AG10803 (cell line): Measurements from ENCODE around the gene FTO.
A peak's percentile ranks its signal among the peaks of the same experiment; 100 is the strongest.

Experiments
- DNase-seq: peaks from one replicate; pipeline ENCODE4 v3.0.0; 2010; ENCODE audit warnings: low read depth
- H3K4me3 ChIP-seq: 2 replicates; pipeline ENCODE4 v1.5.1; 2011; ENCODE audit warnings: mild to moderate bottlenecking, low read length, control low read depth
- TF ChIP-seq, protein P1 (sequence below): conservative IDR thresholded peaks from 2 replicates; pipeline ENCODE4 v1.5.1; 2011; ENCODE audit warnings: mild to moderate bottlenecking, low read length, control low read depth, inconsistent platforms

The FTO gene

DNA sequence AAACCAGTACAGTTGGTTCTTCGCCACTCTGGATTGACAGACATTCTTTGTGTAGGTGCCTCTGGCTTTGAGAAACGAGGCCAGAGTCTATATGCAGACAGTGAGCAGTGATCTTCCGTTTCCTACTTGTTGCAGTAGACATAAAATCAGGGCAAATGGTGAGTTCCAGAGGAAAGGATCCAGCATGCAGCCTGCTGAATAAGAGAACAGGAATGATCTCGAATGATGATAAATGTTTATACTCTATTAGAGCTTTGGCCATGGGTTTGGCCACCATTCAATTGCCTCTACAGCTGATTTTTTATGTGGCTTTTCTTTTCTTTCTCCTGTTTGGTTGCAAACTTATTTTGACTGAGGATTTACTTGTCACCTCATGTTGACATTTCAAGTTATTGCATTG lies 295.9 kb downstream of the FTO start:
- TF ChIP-seq, protein P1, sequence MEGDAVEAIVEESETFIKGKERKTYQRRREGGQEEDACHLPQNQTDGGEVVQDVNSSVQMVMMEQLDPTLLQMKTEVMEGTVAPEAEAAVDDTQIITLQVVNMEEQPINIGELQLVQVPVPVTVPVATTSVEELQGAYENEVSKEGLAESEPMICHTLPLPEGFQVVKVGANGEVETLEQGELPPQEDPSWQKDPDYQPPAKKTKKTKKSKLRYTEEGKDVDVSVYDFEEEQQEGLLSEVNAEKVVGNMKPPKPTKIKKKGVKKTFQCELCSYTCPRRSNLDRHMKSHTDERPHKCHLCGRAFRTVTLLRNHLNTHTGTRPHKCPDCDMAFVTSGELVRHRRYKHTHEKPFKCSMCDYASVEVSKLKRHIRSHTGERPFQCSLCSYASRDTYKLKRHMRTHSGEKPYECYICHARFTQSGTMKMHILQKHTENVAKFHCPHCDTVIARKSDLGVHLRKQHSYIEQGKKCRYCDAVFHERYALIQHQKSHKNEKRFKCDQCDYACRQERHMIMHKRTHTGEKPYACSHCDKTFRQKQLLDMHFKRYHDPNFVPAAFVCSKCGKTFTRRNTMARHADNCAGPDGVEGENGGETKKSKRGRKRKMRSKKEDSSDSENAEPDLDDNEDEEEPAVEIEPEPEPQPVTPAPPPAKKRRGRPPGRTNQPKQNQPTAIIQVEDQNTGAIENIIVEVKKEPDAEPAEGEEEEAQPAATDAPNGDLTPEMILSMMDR, result no peak
- H3K4me3 ChIP-seq, result no peak overlapping the region
- peak; percentile 24 for DNase-seq

DNA sequence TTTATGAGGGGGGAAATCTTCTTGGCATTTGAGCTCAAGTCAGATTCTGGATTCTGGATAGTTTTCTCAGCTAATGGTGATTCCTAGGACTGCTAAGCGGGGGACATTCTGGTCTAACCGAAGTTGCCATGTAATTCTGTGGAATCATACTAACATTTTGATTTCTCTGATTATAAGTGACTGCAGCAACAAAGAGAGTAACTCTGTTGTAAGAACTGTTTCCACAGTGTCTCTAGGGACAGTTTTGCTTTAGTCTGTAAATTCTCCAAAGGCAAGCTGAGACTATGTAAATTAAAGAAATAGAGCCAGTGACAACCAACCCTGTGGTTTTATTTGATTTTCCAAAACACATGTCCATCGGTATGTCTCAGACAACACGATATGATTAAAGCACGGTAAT lies 296.4 kb downstream of the FTO start:
- DNase-seq, result no peak
- TF ChIP-seq, protein P1, result no peak
- no peak overlapping the region for H3K4me3 ChIP-seq

DNA sequence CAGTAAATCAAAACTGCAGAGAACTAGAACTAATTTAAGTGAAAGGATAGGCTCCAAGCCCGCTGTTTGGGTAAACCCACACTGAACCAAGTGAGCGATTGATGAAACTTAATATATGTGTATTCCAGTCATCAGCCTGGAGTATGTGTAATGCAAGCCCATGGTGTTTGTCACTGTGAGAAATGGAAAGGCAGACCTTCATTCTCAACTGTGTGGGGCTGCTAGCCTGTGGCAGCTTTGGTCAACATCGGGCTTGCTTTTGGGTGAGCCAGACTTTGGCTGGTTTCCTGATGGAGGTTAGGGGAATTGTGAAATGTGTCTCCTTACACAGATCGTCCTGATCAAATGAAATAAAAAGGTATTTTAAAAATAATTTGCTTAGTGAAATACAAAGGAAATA lies 302.7 kb downstream of the FTO start:
- TF ChIP-seq, protein P1, result no peak
- H3K4me3 ChIP-seq, result no peak overlapping the region

DNA sequence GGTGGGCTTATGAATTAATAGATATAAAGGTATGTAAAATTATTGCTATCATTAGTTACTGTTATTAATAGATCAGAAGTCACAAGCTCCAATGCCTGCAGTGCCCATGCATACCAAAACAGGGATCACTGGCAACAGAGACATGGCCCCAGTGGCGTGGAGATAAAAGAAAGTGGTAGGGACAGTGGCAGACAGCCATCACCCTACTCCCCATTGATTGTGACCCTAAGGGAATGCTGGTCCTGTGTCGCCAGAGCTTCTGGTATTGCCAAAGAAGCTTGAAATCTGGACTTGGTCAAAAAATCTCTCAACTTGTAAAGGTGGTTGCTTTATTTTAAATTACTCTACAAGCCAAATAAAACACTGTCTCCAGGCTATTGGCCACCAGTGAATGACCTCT lies 303.5 kb downstream of the FTO start:
- H3K4me3 ChIP-seq, result no peak overlapping the region
- TF ChIP-seq, protein P1, result no peak
- no peak for DNase-seq

More for the DNA sequence above, 302.7 kb downstream of the FTO start:
- no peak for DNase-seq

DNA sequence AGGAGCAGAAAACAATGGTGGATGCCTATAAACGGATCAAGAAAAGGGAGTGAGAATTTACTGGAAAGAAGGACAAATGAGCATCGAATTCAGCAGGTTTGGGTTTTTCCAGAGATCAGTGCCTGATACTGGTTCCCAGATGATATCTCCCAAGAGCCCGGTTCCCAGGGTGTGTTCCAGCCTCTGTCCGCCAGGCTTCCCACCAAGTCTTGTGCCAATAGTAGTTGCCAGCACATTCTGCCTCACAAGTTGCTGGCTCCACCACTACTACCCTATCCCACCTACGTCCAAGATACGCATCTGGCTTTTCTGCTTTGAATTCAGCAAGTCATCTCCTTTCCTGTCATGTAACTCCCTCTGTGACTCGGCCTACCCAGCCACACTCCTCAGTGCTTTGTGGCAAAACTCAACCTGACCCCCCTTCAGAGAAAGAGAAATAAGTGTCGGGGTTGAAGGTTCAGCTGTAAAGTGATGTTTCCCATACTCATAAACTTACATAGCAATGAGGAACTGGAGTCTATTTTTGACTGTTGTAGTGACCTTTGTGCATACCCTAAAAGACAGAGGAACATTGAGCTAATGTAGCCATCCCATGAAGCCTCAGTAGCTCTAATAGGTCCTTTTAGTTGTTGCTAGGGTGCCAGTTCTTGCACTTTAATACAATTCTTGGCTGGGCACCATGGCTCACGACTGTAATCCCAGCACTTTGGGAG lies 305.7 kb downstream of the FTO start:
- TF ChIP-seq, protein P1, result no peak

DNA sequence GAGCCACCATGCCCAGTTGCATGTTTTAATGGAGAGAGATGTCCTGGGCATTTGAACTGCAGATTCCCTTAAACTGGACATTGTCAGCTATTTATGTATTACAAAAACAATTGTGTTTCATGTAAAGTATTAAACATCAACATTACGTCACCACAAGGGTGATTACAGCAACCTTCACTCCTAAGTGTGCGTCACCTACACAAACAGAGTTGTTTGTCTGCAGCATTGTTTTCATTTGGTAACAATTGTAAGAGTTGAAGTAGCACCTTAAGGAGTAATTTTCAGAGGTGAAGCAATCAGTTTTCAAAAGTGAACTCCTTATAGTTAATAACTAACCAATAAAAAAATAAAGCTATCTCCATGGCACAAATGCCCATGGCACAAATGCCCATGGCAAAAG lies 311.2 kb downstream of the FTO start:
- H3K4me3 ChIP-seq, result no peak overlapping the region
- TF ChIP-seq, protein P1, result no peak
- DNase-seq, result no peak

More for the DNA sequence above, 305.7 kb downstream of the FTO start:
- no peak overlapping the region for H3K4me3 ChIP-seq
- no peak for DNase-seq

DNA sequence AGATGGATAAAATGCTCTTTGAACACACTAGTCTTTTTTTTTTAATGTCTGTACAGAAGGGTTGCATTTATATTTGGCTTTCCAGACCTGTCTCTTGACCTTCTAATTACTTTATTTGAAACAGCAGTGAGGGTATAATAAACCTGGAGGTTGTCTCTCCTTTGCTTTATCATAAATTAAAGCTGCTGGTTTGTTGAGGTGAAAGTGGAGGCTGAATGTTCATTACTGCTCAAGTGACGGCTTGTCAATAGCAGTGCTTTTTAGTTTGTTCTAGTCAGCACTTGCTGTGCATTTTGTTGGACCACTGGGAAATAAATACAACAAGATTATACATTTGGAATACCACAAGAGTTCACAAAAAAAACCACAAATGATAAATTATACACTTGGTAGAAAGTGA lies 318.4 kb downstream of the FTO start:
- no peak overlapping the region for H3K4me3 ChIP-seq
- TF ChIP-seq, protein P1, result no peak
- DNase-seq, result no peak
